IPS-NIHi7 (cell line): ENCODE measurements around the gene TINAGL1.

ENCODE experiments used
- DNase-seq: peaks from one replicate; pipeline ENCODE4 v3.0.0; 2012; ENCODE audit warnings: mixed read lengths; ENCODE audit errors: extremely low spot score

The TINAGL1 gene

DNA sequence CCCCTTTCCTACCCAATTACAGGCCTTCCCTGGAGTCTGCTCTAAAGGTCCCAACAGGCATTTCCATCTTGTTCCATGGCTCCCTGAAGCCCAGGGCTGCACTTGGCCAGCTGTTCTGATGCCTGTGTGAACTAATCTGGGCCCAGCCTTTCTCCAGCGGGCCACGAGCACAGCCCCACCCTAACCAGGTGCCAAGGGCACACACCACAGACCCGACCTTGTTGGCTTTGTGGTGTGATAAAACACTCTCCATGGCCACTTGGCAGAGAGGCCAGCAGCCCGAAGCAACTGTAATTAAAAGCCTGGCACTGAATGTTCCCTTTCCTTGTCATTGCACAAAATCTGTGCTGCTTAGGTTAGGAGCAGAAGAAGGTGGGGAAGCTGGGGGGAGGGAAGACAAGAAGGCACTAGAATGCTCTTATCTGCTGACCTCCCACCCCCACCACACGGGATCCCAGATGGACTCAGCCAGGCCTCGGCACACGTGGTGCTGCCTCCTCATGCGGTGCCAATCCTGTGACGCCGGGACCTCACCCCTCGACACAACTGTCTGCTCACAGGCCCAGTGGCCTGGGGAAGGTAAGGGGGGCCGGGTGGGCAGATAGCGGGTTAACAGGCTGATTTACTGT, 51.1 kb downstream of the TINAGL1 start:
- DNase-seq = no peak

GRCh38 chr1:31627930-31628559, 51.7 kb downstream of the TINAGL1 start:
- no peak for DNase-seq

- no peak for DNase-seq
Measured at GRCh38 chr1:31628931-31629556, 52.7 kb downstream of the TINAGL1 start.

DNA sequence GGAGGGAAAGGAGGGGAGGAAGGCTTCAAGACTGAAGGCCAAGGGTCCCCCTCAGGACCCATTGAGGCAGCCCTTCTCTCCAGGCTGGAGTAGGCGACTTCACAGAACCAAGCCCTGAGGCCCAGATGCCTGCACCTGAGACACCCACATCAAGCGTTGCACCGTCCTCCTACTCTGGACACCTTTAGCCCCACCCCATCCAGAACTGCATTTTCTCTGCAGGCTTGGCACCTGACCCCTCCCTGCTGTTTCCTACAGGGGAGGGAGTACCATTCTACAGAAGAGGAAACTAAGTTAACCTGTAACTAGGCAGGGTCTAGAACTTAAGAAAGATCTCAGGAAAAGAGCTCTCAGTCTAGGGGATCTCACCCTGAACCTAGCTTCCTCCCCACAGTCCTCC, 56.3 kb downstream of the TINAGL1 start:
- DNase-seq = no peak

GRCh38 chr1:31633117-31633516, 56.8 kb downstream of the TINAGL1 start:
- peak; percentile 64 for DNase-seq
